Heart right ventricle (tissue), 16 donors: ENCODE data around the gene ADAMTS1. TPM values are rescaled to one million over a fixed set of nuclear protein-coding genes. Genes with fewer than 3 reads are reported as not detected.
"Not testable (repeated sequence)": the region's sequence is repeated elsewhere in the genome, so short reads cannot be mapped to it uniquely, and the experiment has no call there.

Experiments
- ATAC-seq, 8 donors: fragments of 200-7000 bp; cut with Tn5 transposase; one replicate each; pipeline ENCODE4 v1.9.1; 2020; ENCODE audit warnings: mild to moderate bottlenecking in 8 of 8, moderate library complexity in 8 of 8, moderate number of reproducible peaks in 1 of 8
- DNase-seq, 2 donors: peaks; one replicate each; pipeline ENCODE4 v3.0.0-alpha.2; 2020
- H3K27ac ChIP-seq, 10 donors: fragments of 200-600 bp; sonication (generic) in 2 of 10; one replicate each; pipeline versions ENCODE4 v1.5.0 to v1.8.0; 2020 to 2022; ENCODE audit warnings: mild to moderate bottlenecking in 3 of 10
- H3K27me3 ChIP-seq, 7 donors: fragments of 200-600 bp; one replicate each; pipeline ENCODE4 v1.8.0; 2021 to 2022; ENCODE audit warnings: mild to moderate bottlenecking in 2 of 7
- H3K36me3 ChIP-seq, 9 donors: fragments of 200-600 bp; sonication (generic) in 1 of 9; one replicate each; pipeline versions ENCODE4 v1.5.0 to v1.8.0; 2020 to 2022; ENCODE audit warnings: mild to moderate bottlenecking in 2 of 9
- H3K4me1 ChIP-seq, 9 donors: fragments of 200-600 bp; sonication (generic) in 1 of 9; one replicate each; pipeline versions ENCODE4 v1.5.0 to v1.8.0; 2020 to 2022; ENCODE audit warnings: mild to moderate bottlenecking in 4 of 9
- H3K4me3 ChIP-seq, 10 donors: fragments of 200-600 bp; sonication (generic) in 2 of 10; one replicate each; pipeline versions ENCODE4 v1.5.0 to v1.8.0; 2020 to 2022; ENCODE audit warnings: mild to moderate bottlenecking in 7 of 10, moderate library complexity in 2 of 10
- H3K9me3 ChIP-seq, 11 donors: fragments of 200-600 bp in 10 of 11; sonication (generic) in 2 of 11; one replicate each; pipeline versions ENCODE4 v1.5.0 to v1.8.0; 2013 to 2022; ENCODE audit warnings: mild to moderate bottlenecking in 2 of 11, control low read depth in 1 of 11, moderate library complexity in 1 of 11
- CTCF ChIP-seq, 9 donors: fragments of 200-600 bp; sonication (generic) in 2 of 9; IDR thresholded peaks; one replicate each; pipeline versions ENCODE4 v1.5.0 to v1.8.0; 2021 to 2022; ENCODE audit warnings: antibody characterized with exemption in 9 of 9, mild to moderate bottlenecking in 5 of 9, moderate library complexity in 1 of 9
- WGBS, 2 donors: extraction: QIAGEN DNeasy Blood & Tissue Kit; methylation state at CpG; one replicate each; pipeline ENCODE4 v1.1.7; 2013; ENCODE audit warnings: inconsistent platforms in 1 of 2; 5-methylcytosine and 5-hydroxymethylcytosine counted together
- intact Hi-C, 10 donors: fragments of 100-400 bp; cut with DNase I; formaldehyde crosslinking; loops; one replicate each; pipeline versions ENCODE4 v1.11.1 to v1.14.2; 2022
- polyA plus RNA-seq, 2 donors: library from polyadenylated mRNA; stranded (reverse); fragments of 200-250 nt; gene quantifications; one replicate each; pipeline ENCODE4 v1.2.3, GENCODE V29; 2013
- total RNA-seq, 10 donors: library from RNA; stranded (reverse); fragmentation: NEBNext Ultra II Directional in 3 of 10; extraction: Animal tissue kit (Norgen Biotek cat#: 25700) in 3 of 10; gene quantifications; one replicate each; pipeline versions ENCODE4 v1.2.1 to v1.2.4, GENCODE V29; 2021 to 2023
- donor health status: Arrhythmogenic right ventricular cardiomyopathy.
- donor health status: ischemic (EF 13 %, LVEDD 7.1; RV severe dilation, severe dysfunction).
- donor health status: healthy with polysubstance abuse.
- donor health status: DM: no; HTN: yes; CAD: no.
- donor health status: DM: no; HTN: no; CAD: no.
- donor health status: ischemic (EF 25% LVEDD 6.9; RV normal size, moderate dysfunction).
- donor health status: ischemic (EF 25% LVEDD 5.7; RV mildly dilated, moderate dysfunction).
- donor health status: healthy.
- donor health status: DM: yes; HTN: yes; CAD: no.
- donor health status: Ischemic cardiomyopathy.
- donor health status: ischemic (EF 35%, LVEDD 5.7; RV mildly dilated, moderate dysfunction).
- donor health status: nonischemic (EF 11% LVEDD 7.7; RV severe dilation, severe dysfunction).
- donor health status: DM: yes; HTN: yes; CAD: no.
- donor health status: PGD.
- donor health status: ischemic (EF 29% LVEDD 5.4; RV normal size, mild dysfunction).
- donor health status: nonischemic (EF 23%, LVEDD 6.1; RV moderate dilation, normal function).

Gene ADAMTS1
- total and polyA plus RNA-seq, 12 donors, result 20.4 to 169 (median 74.8) TPM

DNA sequence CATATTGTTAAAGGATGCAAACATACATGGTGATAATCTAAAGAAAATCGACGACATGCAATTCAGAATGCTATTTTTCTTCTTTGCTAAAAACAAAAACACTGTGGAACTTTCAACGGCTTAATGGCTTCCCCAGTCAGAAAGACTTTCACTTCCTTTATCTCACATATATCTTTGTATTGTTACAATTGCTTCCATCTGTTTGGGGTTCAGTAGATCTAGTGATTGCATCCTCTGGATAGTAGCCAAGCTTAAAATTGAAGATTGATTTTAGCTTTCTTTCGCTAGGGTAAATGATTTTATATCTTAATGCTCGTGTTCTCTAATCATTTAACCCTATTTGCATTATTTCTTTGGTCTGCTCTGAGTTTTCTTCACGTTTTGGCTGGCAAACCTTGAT is 31.8 kb upstream of the ADAMTS1 start:
- ATAC-seq, result no peak
- no peak overlapping the region for H3K4me3 ChIP-seq
- no peak for DNase-seq
- 70 to 81% methylated on average over 6 of the region's 6 CpGs for WGBS, 2 donors
- H3K27ac ChIP-seq, result no peak overlapping the region
- TF ChIP-seq CTCF (IDR thresholded peaks at IDR 0.05), result no peak
- intact Hi-C loops, result no loop called here
- H3K4me1 ChIP-seq, result no peaks in the 10 kb centered on the region
- no peaks in the 10 kb centered on the region for H3K36me3 ChIP-seq
- no peaks in the 10 kb centered on the region for H3K27me3 ChIP-seq
- peaks cover 0 to 24% (median 9%) of the 10 kb centered on the region in 11 donors for H3K9me3 ChIP-seq

DNA sequence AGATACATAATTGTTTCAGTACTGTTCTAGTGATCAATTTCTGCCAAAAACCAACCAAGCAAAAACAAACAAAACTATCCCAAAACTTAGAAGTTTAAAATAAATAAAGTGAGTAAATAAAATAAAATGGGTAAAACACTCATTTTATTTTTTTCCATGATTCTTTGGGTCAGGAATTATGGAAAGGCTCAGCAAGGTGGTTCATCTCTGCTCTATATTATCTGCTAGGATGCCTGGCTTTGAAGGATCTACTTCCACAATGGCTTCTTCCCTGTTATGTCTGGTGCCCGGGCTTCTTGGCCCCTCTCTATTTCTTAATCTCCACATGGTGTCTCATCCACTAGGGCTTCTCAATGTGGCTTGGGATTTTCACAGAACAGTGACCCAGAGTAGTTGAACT is 29.1 kb upstream of the ADAMTS1 start:
- Histone ChIP-seq H3K9me3 (peaks cover 0 to 32% (median 9%) of the 10 kb centered on the region in 11 donors), H3K36me3 (no peaks in the 10 kb centered on the region), H3K4me3 (no peak overlapping the region), H3K27ac (no peak overlapping the region), H3K27me3 (no peaks in the 10 kb centered on the region), H3K4me1 (no peaks in the 10 kb centered on the region)
- no peak for DNase-seq
- no peak for ATAC-seq
- no peak for TF ChIP-seq CTCF (IDR thresholded peaks at IDR 0.05)
- intact Hi-C loops, result no loop called here
- 91 to 94% methylated on average over 1 of the region's 1 CpG for WGBS, 2 donors

DNA sequence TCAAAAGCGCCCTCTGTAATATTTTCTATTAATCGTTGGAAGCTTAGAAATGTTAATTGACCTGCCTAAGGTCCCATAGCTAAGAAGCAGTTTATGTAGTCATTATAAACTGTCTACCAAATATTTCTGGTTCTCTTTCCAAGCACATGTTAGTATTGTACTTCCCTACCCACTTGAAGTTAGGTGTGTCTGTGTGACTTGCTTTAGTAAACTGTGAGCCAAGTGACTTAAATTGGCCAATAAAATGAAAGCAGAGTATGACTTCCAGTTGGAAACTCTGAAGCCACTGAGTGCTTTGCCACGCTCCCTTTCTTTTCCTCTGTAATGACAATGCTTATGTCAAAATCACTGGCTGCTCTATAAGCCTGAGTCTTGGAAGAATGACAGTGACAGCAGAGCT is 20.6 kb upstream of the ADAMTS1 start:
- Histone ChIP-seq H3K27ac (no peak overlapping the region), H3K9me3 (peaks cover 0 to 9% (median 0%) of the 10 kb centered on the region in 11 donors), H3K4me1 (no peaks in the 10 kb centered on the region), H3K36me3 (no peaks in the 10 kb centered on the region), H3K4me3 (no peak overlapping the region), H3K27me3 (no peaks in the 10 kb centered on the region)
- DNase-seq (no peak), ATAC-seq (no peak)
- TF ChIP-seq CTCF (IDR thresholded peaks at IDR 0.05), result no peak
- WGBS, 2 donors, result 94 to 95% methylated on average over 3 of the region's 3 CpGs
- intact Hi-C loops, result no loop called here

- 94 to 97% methylated on average over 7 of the region's 7 CpGs for WGBS, 2 donors
- not testable (repeated sequence) for H3K4me3 ChIP-seq, H3K9me3 ChIP-seq, H3K4me1 ChIP-seq, ATAC-seq, H3K36me3 ChIP-seq, DNase-seq, H3K27ac ChIP-seq, H3K27me3 ChIP-seq
- intact Hi-C loops, result loop anchor here in 6 of 10 donors (10.0 kb wide), 3 partner anchors 618 to 1478 kb away; no protein-coding TSS in a partner anchor
Measured at GRCh38 chr21:26856871-26857350, 11.7 kb upstream of the ADAMTS1 start.

DNA sequence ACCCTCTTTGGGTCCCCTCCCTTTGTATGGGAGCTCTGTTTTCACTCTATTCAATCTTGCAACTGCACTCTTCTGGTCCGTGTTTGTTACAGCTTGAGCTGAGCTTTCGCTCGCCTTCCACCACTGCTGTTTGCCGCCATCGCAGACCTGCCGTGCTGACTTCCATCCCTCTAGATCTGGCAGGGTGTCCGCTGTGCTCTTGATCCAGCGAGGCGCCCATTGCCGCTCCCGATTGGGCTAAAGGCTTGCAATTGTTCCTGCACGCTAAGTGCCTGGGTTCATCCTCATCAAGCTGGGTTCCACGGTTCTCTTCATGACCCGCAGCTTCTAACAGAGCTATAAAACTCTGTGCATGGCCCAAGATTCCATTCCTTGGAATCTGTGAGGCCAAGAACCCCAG is 9.5 kb upstream of the ADAMTS1 start:
- ATAC-seq, H3K27ac ChIP-seq: not testable (repeated sequence)
- intact Hi-C loops, result loop anchor here in 8 of 10 donors (5.0 to 10.0 kb wide), 9 partner anchors 620 to 1483 kb away; no protein-coding TSS in a partner anchor

More for the DNA sequence above, 9.5 kb upstream of the ADAMTS1 start:
- not testable (repeated sequence) for DNase-seq, H3K4me3 ChIP-seq, H3K4me1 ChIP-seq, H3K27me3 ChIP-seq, H3K36me3 ChIP-seq, H3K9me3 ChIP-seq
- 96 to 99% methylated on average over 14 of the region's 14 CpGs for WGBS, 2 donors
